GM10266 (cell line): ENCODE results near the gene ADGRV1.
"Not testable (repeated sequence)": the region's sequence is repeated elsewhere in the genome, so short reads cannot be mapped to it uniquely, and the experiment has no call there.

ENCODE experiments used
- DNase-seq: peaks from one replicate; pipeline ENCODE4 v3.0.0; 2012; ENCODE audit errors: extremely low spot score
- TF ChIP-seq, protein P1 (sequence below): IDR thresholded peaks from 2 replicates; pipeline ENCODE4 v1.5.1; 2012; ENCODE audit warnings: mild to moderate bottlenecking, low read depth; ENCODE audit not compliant: control insufficient read depth, insufficient read depth; ENCODE audit errors: missing control alignments

The ADGRV1 gene

DNA sequence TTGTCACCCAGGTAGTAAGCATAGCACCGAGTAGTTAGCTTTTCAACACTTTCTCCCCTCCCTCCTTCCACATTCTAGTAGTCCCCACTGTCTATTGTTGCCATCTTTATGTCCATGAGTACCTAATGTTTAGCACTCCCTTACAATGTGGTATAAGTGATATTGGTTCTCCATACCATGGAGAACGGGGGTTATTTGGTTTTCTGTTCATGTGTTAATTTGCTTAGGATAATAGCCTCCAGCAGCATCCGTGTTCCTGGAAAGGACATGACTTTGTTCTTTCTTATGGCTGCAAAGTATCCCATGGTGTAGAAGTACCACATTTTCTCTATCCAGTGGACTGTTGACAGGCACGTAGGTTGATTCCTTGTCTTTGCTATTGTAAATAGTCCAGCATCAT is 353.9 kb downstream of the ADGRV1 start:
- TF ChIP-seq, protein P1, sequence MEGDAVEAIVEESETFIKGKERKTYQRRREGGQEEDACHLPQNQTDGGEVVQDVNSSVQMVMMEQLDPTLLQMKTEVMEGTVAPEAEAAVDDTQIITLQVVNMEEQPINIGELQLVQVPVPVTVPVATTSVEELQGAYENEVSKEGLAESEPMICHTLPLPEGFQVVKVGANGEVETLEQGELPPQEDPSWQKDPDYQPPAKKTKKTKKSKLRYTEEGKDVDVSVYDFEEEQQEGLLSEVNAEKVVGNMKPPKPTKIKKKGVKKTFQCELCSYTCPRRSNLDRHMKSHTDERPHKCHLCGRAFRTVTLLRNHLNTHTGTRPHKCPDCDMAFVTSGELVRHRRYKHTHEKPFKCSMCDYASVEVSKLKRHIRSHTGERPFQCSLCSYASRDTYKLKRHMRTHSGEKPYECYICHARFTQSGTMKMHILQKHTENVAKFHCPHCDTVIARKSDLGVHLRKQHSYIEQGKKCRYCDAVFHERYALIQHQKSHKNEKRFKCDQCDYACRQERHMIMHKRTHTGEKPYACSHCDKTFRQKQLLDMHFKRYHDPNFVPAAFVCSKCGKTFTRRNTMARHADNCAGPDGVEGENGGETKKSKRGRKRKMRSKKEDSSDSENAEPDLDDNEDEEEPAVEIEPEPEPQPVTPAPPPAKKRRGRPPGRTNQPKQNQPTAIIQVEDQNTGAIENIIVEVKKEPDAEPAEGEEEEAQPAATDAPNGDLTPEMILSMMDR, result no peak
- no peak for DNase-seq

DNA sequence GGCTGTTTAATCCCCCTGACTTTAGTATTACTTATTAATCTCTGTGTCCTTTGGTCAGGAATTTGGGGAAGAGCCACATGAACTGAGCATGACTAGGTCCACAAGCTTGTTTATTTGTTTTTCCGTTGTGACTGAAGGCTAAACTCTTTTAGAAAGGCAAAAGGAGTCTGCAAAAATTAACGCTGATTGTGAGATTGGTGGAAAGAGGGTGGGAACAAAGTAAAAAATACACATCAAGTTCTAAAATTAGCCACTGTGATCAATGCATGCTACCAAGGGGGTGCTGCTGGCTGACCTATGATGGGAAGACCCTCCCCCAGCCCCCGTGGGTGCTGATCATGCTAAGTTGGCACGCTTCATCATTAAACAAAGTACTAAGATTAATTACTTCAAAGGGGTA is 356.8 kb downstream of the ADGRV1 start:
- no peak for DNase-seq
- TF ChIP-seq, protein P1, result no peak

DNA sequence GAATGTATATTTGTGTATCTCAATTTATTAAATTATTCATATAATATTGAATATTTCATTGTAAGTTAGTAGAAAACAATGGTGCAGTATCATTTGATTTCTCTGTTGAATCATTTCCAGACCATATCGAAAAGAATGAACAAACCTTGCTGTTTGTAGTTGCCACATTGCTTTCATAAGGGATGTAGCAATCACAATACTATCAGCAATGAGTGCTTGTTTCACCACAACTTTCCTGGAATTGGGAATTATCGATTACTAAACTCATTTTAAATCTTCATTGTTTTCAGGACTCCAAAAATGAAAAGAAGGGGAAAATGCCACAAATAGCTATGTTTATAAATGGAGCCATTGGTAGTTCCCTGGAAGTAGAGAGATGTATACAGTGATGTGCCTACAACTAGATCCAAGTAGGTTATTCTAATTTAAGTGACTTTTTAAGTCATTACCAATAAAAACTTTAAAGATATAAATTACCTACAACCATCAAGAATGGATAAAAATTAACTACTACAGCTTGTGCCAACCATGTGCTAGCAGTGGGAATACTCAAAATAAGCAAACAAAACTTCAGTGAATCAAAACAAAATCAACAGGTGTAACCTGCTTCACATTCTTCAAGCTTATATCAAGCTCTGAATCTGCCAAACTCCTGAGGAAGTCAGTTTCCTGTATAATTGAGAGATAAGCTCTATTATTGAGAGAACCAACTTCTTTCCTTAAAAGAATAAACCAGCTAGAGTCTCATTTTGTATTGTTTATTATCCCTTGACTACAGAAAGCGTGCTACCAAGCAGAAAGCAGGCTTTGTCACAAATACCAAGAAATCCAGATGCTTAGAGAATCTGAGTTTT is 358.6 kb downstream of the ADGRV1 start:
- DNase-seq, result no peak
- TF ChIP-seq, protein P1, result no peak

DNA sequence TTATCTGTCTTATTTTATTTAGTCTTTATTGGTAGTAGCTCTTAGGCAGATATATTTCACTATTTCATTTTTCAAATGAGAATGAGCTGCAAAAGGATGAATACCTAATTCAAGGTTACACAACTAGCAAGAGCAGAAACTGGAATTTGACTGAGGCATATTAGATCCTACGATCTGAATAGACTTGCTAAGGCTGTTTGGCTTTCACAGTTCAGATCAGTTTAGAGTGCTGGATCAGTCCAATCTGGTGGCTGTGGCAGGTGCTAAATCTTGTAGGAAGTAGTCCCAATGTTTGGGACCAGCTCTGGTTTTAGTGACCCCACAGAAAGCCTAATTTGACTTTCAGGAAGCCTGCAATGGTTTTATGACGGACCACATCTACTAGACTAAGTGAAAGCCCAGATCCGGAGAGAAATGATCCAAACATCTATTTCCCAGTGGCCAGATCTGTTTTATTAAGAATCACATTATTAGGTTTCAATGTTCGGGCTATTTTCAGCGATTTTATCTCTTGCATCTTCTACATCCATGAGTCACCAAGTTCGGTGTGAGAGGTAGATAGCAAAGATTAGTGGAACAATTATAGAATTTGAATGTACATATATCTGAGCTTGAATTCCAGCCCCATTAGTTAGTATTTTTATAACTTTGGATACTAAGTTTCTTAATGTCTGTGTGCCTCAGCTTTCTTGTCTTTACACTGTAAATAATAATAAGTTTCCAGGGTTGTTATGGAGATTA is 359.5 kb downstream of the ADGRV1 start:
- TF ChIP-seq, protein P1, result no peak
- no peak for DNase-seq

DNA sequence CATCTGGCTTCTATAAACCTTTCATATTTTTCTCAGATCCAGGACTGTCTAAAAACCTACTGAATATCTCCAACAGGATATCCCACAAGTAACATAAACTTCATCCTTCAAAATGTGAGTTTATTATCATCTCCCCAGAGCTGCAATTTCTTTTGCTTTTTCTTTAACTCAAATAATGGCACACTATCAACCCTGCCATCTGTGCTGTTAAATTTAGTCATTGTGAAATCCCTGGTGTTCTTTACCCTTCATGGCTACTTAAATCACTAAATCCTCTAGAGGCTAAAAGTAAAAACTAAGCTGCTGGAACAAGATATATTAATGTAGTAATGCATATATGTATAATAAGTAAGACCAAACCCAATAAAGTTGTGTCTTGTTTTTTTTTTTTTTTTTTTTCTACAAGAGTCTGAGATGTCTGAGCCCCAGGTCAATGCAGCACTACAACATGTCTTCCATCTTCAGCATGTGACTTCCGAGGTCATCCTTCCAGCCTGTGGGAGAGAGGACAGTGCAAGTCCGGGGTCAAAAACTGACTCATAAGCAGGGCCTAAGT is 362.9 kb downstream of the ADGRV1 start:
- TF ChIP-seq, protein P1, result no peak

DNA sequence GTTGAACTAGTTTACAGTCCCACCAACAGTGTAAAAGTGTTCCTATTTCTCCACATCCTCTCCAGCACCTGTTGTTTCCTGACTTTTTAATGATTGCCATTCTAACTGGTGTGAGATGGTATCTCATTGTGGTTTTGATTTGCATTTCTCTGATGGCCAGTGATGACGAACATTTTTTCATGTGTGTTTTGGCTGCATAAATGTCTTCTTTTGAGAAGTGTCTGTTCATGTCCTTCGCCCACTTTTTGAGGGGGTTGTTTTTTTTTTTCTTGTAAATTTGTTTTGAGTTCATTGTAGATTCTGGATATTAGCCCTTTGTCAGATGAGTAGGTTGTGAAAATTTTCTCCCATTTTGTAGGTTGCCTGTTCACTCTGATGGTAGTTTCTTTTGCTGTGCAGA is 365.6 kb downstream of the ADGRV1 start:
- not testable (repeated sequence) for DNase-seq

More for the DNA sequence above, 362.9 kb downstream of the ADGRV1 start:
- DNase-seq, result no peak

DNA sequence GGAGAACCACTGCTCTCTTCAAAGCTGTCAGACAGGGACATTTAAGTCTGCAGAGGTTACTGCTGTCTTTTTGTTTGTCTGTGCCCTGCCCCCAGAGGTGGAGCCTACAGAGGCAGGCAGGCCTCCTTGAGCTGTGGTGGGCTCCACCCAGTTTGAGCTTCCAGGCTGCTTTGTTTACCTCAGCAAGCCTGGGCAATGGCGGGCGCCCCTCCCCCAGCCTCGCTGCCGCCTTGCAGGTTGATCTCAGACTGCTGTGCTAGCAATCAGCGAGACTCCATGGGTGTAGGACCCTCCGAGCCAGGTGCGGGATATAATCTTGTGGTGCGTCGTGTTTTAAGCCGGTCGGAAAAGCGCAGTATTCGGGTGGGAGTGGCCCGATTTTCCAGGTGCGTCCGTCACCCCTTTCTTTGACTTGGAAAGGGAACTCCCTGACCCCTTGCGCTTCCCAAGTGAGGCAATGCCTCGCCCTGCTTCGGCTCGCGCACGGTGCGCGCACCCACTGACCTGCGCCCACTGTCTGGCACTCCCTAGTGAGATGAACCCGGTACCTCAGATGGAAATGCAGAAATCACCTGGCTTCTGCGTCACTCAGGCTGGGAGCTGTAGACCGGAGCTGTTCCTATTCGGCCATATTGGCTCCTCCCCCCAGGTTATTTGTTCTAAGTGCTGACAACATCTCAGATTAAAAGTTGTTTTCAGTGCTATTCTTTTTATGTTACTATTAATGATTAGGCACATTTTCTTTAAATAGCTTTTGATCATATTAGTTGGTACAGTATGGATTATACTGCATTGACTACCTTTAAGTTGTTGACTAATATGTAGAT is 370.6 kb downstream of the ADGRV1 start:
- DNase-seq, result not testable (repeated sequence)

DNA sequence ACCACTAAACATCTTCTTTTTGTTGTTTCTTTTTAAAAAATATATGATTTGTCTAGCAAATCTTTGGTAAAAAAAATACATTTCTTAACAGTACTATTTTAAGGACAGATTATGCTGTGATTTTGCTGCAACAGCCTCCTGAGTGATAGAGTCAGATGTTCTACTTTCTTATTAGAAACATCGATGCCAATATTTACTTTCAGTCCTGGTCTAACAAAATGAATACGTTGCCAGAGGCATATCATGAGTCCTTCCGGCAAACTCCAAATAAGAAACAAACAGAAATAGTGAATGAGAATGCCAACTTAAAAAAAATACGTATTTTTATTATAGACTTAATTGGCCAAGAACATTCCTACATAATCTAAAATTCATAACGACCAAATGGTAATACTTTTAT is 371.5 kb downstream of the ADGRV1 start:
- DNase-seq, result no peak
- TF ChIP-seq, protein P1, result no peak
